Activated CD4-positive, alpha-beta T cell treated with anti-CD3 and anti-CD28 coated beads, Interleukin-10, Interleukin-2, amounts not matched to agents 100 ng/mL and 50 ng/mL, durations not matched to agents 16 hours and 8 hours (primary cell): ENCODE results near the gene FBXO48.
"Not testable (repeated sequence)": the region's sequence is repeated elsewhere in the genome, so short reads cannot be mapped to it uniquely, and the experiment has no call there.

Experiments used
- DNase-seq: peaks from one replicate; pipeline ENCODE4 v3.0.0-alpha.2; 2020

FBXO48 gene

GRCh38 chr2:68467077-68467960 lies at the start of gene FBXO48, which contains the start of gene APLF:
FBXO48 (minus strand) TSS chr2:68467294; CDS start chr2:68465145, 2,149 bp downstream.
APLF (plus strand) TSS chr2:68467585; CDS start chr2:68467732, 147 bp downstream.
- peak; percentile 99 for DNase-seq

- no peak for DNase-seq
These were observed 49.2 kb upstream of the FBXO48 start for GRCh38 chr2:68516051-68516955.

- no peak for DNase-seq
These were observed 47.3 kb upstream of the FBXO48 start for GRCh38 chr2:68514316-68514929.

- DNase-seq, result no peak
These were observed 45.9 kb upstream of the FBXO48 start for GRCh38 chr2:68512966-68513365.

GRCh38 chr2:68512326-68512725 lies 45.2 kb upstream of the FBXO48 start:
- DNase-seq, result no peak

GRCh38 chr2:68506170-68506569 lies 39.1 kb upstream of the FBXO48 start:
- DNase-seq, result no peak

- DNase-seq, result no peak
These were observed 38.6 kb upstream of the FBXO48 start for GRCh38 chr2:68505603-68506159.

- no peak for DNase-seq
These were observed 34.7 kb upstream of the FBXO48 start for GRCh38 chr2:68501768-68502167.

- no peak for DNase-seq
These were observed 33.6 kb upstream of the FBXO48 start for GRCh38 chr2:68500649-68501048.

- no peak for DNase-seq
These were observed 32.0 kb upstream of the FBXO48 start for GRCh38 chr2:68499133-68499532.

- DNase-seq, result no peak
These were observed 24.5 kb upstream of the FBXO48 start for GRCh38 chr2:68491582-68491981.

GRCh38 chr2:68489282-68489681 lies 22.2 kb upstream of the FBXO48 start:
- DNase-seq, result no peak

GRCh38 chr2:68488605-68489004 lies 21.5 kb upstream of the FBXO48 start:
- DNase-seq, result not testable (repeated sequence)

- DNase-seq, result peak; percentile 27
These were observed 20.8 kb upstream of the FBXO48 start for GRCh38 chr2:68487773-68488355.

GRCh38 chr2:68483011-68483410 lies 15.9 kb upstream of the FBXO48 start:
- DNase-seq, result no peak

- no peak for DNase-seq
These were observed 15.3 kb upstream of the FBXO48 start for GRCh38 chr2:68482296-68482820.

- no peak for DNase-seq
These were observed 11.6 kb upstream of the FBXO48 start for GRCh38 chr2:68478688-68479087.

GRCh38 chr2:68476454-68476853 lies 9.4 kb upstream of the FBXO48 start:
- DNase-seq, result no peak

- DNase-seq, result no peak
These were observed 8.5 kb upstream of the FBXO48 start for GRCh38 chr2:68475576-68475975.

- no peak for DNase-seq
These were observed 8.0 kb upstream of the FBXO48 start for GRCh38 chr2:68475110-68475509.

- DNase-seq, result no peak
These were observed 5.8 kb upstream of the FBXO48 start for GRCh38 chr2:68472796-68473414.

GRCh38 chr2:68471385-68471784 lies 4.3 kb upstream of the FBXO48 start:
- no peak for DNase-seq
